Sigmoid colon (tissue), 7 donors: ENCODE data around the gene CSF2RB. TPM values are rescaled to one million over a fixed set of nuclear protein-coding genes. Genes with fewer than 3 reads are reported as not detected.

Experiments used
- DNase-seq: peaks from one replicate; pipeline ENCODE4 v3.0.0-alpha.2; 2019
- H3K27ac ChIP-seq, 4 donors: fragments of 200-600 bp; sonication (generic); one replicate each; pipeline ENCODE4 v1.5.1; 2016 to 2019; ENCODE audit warnings: mild to moderate bottlenecking in 1 of 4
- H3K27me3 ChIP-seq, 3 donors: fragments of 200-600 bp; sonication (generic); one replicate each; pipeline ENCODE4 v1.5.1; 2019; ENCODE audit warnings: mild to moderate bottlenecking in 1 of 3
- H3K36me3 ChIP-seq, 4 donors: fragments of 200-600 bp; sonication (generic); one replicate each; pipeline ENCODE4 v1.5.1; 2016 to 2019
- H3K4me1 ChIP-seq, 4 donors: fragments of 200-600 bp; sonication (generic); one replicate each; pipeline ENCODE4 v1.5.1; 2017 to 2019
- H3K4me3 ChIP-seq, 4 donors: fragments of 200-600 bp; sonication (generic); one replicate each; pipeline ENCODE4 v1.5.1; 2017 to 2019; ENCODE audit warnings: mild to moderate bottlenecking in 2 of 4, moderate library complexity in 1 of 4
- H3K9me3 ChIP-seq, 4 donors: fragments of 200-600 bp in 3 of 4; sonication (generic) in 3 of 4; one replicate each; pipeline versions ENCODE4 v1.5.1 to v1.6.1; 2013 to 2019
- CTCF ChIP-seq, 4 experiments: fragments of 450-650 bp in 3 of 4; fragments of 200-600 bp in 1 of 4; IDR thresholded peaks; one replicate each; pipeline ENCODE4 v1.5.1; 2016 to 2019; ENCODE audit warnings: antibody characterized with exemption in 4 of 4, mild to moderate bottlenecking in 3 of 4, moderate library complexity in 2 of 4
- EP300 ChIP-seq, 4 donors: sonication (generic); formaldehyde crosslinking; IDR thresholded peaks; one replicate each; pipeline ENCODE4 v1.6.1; 2017; ENCODE audit warnings: antibody characterized with exemption in 4 of 4
- POLR2A ChIP-seq, 2 donors: fragments of 450-650 bp; IDR thresholded peaks; one replicate each; pipeline ENCODE4 v1.6.1; 2016; ENCODE audit warnings: antibody characterized with exemption in 2 of 2, mild to moderate bottlenecking in 2 of 2, moderate library complexity in 2 of 2
- POLR2AphosphoS5 ChIP-seq, 4 donors: sonication (generic); formaldehyde crosslinking; IDR thresholded peaks; one replicate each; pipeline ENCODE4 v1.6.1; 2017; ENCODE audit warnings: antibody characterized with exemption in 4 of 4
- WGBS, 2 donors: extraction: QIAGEN DNeasy Blood & Tissue Kit; methylation state at CpG; one replicate each; pipeline ENCODE4 v1.1.7; 2013; 5-methylcytosine and 5-hydroxymethylcytosine counted together
- intact Hi-C: fragments of 100-400 bp; cut with DNase I; formaldehyde crosslinking; loops from one replicate; pipeline ENCODE4 v1.15.1; 2023
- polyA plus RNA-seq, 3 donors: library from polyadenylated mRNA; stranded (reverse); fragments of 200-250 nt; gene quantifications; one replicate each; pipeline ENCODE4 v1.2.3, GENCODE V29; 2013
- total RNA-seq, 4 donors: library from RNA; depleted of rRNA; stranded (reverse); fragments of >200 nt; gene quantifications; one replicate each; pipeline ENCODE4 v1.1.0, GENCODE V29; 2016
- donor health status: healthy with polysubstance abuse.
- donor health status: Bipolar disorder and iron deficiency.
- donor health status: healthy.

CSF2RB gene
- total and polyA plus RNA-seq, 7 donors, result 0.60 to 11.4 (median 3.7) TPM

DNA sequence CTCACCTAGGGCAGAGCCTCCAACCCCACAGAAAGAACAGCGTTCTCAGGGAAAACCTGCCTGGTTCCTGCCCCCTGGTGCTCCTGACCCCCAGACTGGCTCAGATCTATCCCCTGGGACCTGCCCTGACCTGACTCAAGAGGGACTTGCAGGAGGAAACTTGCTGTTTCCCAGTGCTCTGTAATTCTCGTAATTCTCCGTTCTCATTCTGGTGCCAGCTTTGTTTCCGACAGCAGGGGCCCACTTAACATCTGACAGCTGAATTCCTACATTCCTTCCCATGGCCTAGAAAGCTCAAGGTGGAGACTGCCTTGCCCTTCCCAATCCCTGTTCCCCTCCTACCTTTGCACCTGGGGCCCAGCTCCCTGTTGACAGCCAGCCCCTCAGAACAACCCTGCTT lies 12.5 kb upstream of the CSF2RB start:
- H3K27me3 ChIP-seq, result no peaks in the 10 kb centered on the region
- H3K4me3 ChIP-seq, result no peak overlapping the region
- TF ChIP-seq EP300 (IDR thresholded peaks at IDR 0.05) (no peak), POLR2AphosphoS5 (IDR thresholded peaks at IDR 0.05) (no peak), CTCF (IDR thresholded peaks at IDR 0.05) (no peak), POLR2A (IDR thresholded peaks at IDR 0.05) (no peak)
- H3K4me1 ChIP-seq, result no peaks in the 10 kb centered on the region
- no peak for DNase-seq
- 61% methylated on average over 4 of the region's 4 CpGs for WGBS, 2 donors
- H3K9me3 ChIP-seq, result peaks cover 0 to 3% (median 0%) of the 10 kb centered on the region in 4 donors
- no peak overlapping the region for H3K27ac ChIP-seq
- H3K36me3 ChIP-seq, result no peaks in the 10 kb centered on the region
- intact Hi-C loops, result no loop called here

- Histone ChIP-seq H3K4me3 (no peak overlapping the region), H3K27ac (no peak overlapping the region), H3K27me3 (no peaks in the 10 kb centered on the region), H3K4me1 (no peaks in the 10 kb centered on the region), H3K36me3 (no peaks in the 10 kb centered on the region), H3K9me3 (peaks cover 0 to 3% (median 0%) of the 10 kb centered on the region in 4 donors)
- intact Hi-C loops, result no loop called here
- no peak for TF ChIP-seq CTCF (IDR thresholded peaks at IDR 0.05)
- no peak for TF ChIP-seq POLR2A (IDR thresholded peaks at IDR 0.05)
- TF ChIP-seq EP300 (IDR thresholded peaks at IDR 0.05), result no peak
- no peak for TF ChIP-seq POLR2AphosphoS5 (IDR thresholded peaks at IDR 0.05)
- 81 to 83% methylated on average over 13 of the region's 13 CpGs for WGBS, 2 donors
- no peak for DNase-seq
Measured at GRCh38 chr22:36901411-36902142, 11.9 kb upstream of the CSF2RB start.

- Histone ChIP-seq H3K4me1 (no peaks in the 10 kb centered on the region), H3K9me3 (peaks cover 0 to 3% (median 0%) of the 10 kb centered on the region in 4 donors), H3K4me3 (no peak overlapping the region), H3K27me3 (no peaks in the 10 kb centered on the region), H3K36me3 (no peaks in the 10 kb centered on the region), H3K27ac (no peak overlapping the region)
- 74 to 78% methylated on average over 8 of the region's 8 CpGs for WGBS, 2 donors
- intact Hi-C loops, result no loop called here
- no peak for DNase-seq
- TF ChIP-seq POLR2A (IDR thresholded peaks at IDR 0.05) (no peak), POLR2AphosphoS5 (IDR thresholded peaks at IDR 0.05) (peak in 1 of 4 donors; percentile 7)
Measured at GRCh38 chr22:36902143-36902926, 11.1 kb upstream of the CSF2RB start.

- Histone ChIP-seq H3K4me3 (no peak overlapping the region), H3K9me3 (peaks cover 0 to 3% (median 0%) of the 10 kb centered on the region in 4 donors), H3K4me1 (no peaks in the 10 kb centered on the region), H3K27me3 (no peaks in the 10 kb centered on the region), H3K27ac (no peak overlapping the region), H3K36me3 (no peaks in the 10 kb centered on the region)
- intact Hi-C loops, result no loop called here
- TF ChIP-seq POLR2AphosphoS5 (IDR thresholded peaks at IDR 0.05), result no peak
- no peak for TF ChIP-seq POLR2A (IDR thresholded peaks at IDR 0.05)
- no peak for TF ChIP-seq CTCF (IDR thresholded peaks at IDR 0.05)
- no peak for TF ChIP-seq EP300 (IDR thresholded peaks at IDR 0.05)
- DNase-seq, result no peak
- 70 to 73% methylated on average over 6 of the region's 6 CpGs for WGBS, 2 donors
Measured at GRCh38 chr22:36904260-36904880, 9.1 kb upstream of the CSF2RB start.
